HG03469 (cell line): ENCODE data around the gene CNTFR.
"Not testable (repeated sequence)": the region's sequence is repeated elsewhere in the genome, so short reads cannot be mapped to it uniquely, and the experiment has no call there.

Source experiments
- ATAC-seq: cut with Tn5 transposase; IDR thresholded peaks from one replicate; pipeline ENCODE4 v1.9.1; 2021; ENCODE audit warnings: mild to moderate bottlenecking, moderate library complexity, moderate number of reproducible peaks; ENCODE audit not compliant: unreplicated experiment

The CNTFR gene

DNA sequence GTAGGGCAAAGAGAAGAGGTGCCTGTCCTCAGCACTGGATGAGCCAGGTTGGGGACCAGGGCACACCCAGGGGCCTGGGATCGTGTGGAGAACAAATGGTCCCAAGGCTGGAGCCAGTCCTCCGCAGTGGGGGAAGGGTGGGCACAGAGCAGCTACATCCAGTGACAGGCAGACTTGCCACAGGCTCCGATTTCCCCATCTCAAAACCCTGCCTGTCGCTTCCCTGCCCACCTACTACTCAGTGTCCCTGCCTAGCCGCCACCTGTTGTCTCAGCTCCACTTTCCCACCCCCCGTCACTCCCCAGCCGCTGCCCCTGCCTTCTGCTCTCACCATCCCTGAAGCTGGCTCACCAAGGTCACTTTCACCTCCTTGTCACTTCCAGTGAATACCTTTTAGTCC lies 52.8 kb downstream of the CNTFR start:
- ATAC-seq: no peak

DNA sequence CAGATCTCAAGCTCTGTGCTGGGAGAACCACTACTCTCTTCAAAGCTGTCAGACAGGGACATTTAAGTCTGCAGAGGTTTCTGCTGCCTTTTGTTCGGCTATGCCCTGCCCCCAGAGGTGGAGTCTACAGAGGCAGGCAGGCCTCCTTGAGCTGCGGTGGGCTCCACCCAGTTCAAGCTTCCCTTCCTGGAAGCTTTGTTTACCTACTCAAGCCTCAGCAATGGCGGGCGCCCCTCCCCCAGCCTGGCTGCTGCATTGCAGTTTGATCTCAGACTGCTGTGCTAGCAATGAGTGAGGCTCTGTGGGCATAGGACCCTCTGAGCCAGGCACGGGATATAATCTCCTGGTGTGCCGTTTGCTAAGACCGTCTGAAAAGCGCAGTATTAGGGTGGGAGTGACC lies 57.5 kb downstream of the CNTFR start:
- ATAC-seq: not testable (repeated sequence)

- no peak for ATAC-seq
These were observed 63.5 kb downstream of the CNTFR start for GRCh38 chr9:34526026-34526425.

DNA sequence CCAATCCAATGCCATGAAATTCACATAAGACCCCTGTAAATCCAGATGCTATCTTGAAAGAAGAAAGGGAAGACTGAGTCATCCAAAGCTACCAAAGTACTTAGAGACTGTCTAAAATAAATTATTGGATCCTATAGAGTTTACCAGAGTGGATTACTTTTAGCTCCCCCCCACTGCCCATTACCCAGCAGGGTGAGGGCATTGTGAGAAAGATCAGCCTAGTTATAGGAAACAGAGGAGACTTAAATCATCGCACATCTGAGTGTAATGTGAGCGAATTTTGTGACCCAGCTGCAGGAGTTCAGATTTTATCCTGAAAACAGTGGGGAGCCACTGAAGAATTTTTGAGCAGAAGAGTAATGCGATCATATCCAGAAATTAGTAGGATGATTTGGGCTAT lies 65.2 kb downstream of the CNTFR start:
- ATAC-seq: no peak

GRCh38 chr9:34522971-34523797 lies 66.3 kb downstream of the CNTFR start, which contains the start of gene ENHO:
TSS of gene ENHO (minus strand) at chr9:34522990. CDS start at chr9:34521695, 1,295 bp downstream.
- ATAC-seq: peak; percentile 75

GRCh38 chr9:34522091-34522887 lies 67.2 kb downstream of the CNTFR start:
- no peak for ATAC-seq

GRCh38 chr9:34521406-34522045 lies 68.0 kb downstream of the CNTFR start:
- ATAC-seq: no peak

- ATAC-seq: no peak
These were observed 68.8 kb downstream of the CNTFR start for GRCh38 chr9:34520505-34521385.

- no peak for ATAC-seq
These were observed 69.4 kb downstream of the CNTFR start for GRCh38 chr9:34520096-34520495.

- no peak for ATAC-seq
These were observed 70.1 kb downstream of the CNTFR start for GRCh38 chr9:34519321-34520020.

DNA sequence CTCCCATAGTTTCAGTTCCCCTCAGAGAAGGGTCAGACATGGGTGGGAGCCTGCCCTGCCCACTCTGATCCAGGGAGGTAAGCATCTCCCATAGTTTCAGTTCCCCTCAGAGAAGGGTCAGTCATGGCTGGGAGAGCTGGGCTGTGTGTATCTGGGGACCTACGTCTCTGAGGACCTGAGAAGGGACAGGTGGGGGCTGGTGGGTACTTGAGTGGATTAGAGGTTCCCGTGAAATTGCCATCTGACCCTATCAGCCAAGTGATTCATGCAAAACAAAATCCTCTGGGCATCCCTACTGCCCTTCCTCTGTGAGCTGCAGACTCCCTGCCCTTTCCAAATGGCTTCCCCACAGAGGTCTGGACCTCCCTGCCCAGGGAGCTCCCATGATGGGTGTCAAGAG lies 70.6 kb downstream of the CNTFR start:
- no peak for ATAC-seq

DNA sequence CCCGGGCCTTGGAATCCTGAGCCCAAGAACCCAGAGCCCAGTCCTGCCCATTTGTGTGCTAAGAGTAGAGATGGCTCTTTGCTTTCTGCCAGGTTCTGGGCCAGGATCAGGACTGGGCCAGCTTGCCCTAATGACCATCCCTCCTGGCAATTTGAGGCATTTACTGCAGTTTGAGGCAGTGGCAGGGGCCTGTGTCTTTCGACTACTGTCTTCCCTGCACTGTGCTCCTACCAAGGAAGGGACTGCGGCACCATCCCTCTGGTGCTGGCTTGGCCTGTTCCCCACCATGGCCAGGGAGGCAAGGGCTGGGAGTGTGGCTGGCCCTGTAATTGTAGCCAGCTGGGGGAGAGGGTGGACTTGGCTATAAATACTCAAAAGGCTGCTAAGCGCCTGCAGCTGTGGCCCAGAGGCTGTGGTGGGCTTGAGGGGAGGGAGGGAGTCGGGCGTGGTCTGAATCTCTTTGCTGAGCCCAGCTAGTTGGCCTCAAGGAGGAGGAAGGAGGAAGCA lies 71.4 kb downstream of the CNTFR start:
- no peak for ATAC-seq

GRCh38 chr9:34517185-34517584 lies 72.3 kb downstream of the CNTFR start:
- no peak for ATAC-seq

GRCh38 chr9:34515959-34516358 lies 73.6 kb downstream of the CNTFR start:
- no peak for ATAC-seq

DNA sequence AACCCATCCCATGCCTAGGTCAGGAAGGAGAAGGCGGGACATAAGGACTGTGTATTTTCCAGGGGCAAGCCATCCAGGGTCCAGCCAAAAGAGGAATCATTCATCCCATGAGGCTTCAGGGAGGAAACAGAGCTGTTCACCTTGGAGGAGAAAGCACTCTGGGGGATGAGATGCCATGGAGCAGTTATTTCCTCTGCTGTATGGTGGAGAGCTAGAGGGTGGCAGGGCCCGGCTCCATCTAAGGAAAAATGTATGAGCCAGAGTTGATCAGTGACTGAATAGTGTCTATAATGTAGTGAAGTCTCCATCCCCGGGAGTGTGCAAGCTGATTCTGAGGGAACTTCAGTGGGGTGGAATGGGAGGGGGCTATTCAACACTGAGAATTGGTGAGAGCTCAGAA lies 74.7 kb downstream of the CNTFR start:
- no peak for ATAC-seq

DNA sequence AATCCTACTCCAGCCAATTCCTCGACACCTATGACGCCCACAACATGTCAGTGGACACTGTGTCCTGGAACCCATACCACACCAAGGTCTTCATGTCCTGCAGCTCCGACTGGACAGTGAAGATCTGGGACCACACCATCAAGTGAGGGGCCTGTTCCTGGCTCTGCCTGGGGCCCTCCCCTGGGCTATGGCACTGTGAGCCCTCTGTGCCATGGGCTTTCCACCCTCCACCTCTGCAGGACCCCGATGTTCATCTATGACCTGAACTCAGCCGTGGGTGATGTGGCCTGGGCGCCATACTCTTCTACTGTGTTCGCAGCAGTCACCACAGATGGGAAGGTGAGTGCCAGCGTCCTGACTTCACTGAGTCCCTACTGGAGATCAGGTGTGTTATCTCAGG lies 75.1 kb downstream of the CNTFR start:
- no peak for ATAC-seq

DNA sequence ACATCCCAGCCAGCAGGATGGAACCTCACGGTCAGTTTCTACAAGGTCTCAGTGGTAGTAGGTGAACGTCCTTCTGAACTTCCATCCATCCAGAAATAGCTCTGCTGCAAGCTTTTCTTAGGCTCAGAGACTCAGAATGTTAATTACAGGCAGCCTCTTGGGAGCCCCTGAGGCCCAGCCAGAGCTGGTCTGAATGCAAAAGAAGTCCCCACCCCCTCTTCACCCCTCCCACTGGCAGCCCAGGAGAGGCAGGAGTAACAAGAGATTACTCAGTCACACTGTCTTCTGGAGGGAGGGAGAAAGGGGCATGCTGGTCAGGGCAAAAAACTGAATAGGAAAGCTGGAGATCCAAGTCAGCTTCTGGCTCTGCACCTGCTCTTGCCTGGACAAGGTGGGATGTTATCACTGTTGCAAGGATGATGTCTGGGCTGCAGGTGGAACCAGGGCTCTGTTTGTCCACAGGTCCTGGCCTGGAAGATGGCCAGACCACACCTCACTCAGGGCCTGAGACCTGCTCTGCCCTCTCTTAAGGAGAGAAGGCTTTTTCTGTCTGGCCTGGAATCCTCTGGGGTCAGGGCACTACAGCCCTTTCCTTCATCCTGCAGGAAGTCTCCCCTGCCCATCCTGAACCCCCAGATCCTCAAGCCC lies 75.8 kb downstream of the CNTFR start:
- no peak for ATAC-seq

GRCh38 chr9:34512131-34513078 lies 77.1 kb downstream of the CNTFR start:
- ATAC-seq: no peak
